Measurements from ENCODE around the gene SLC22A5.
"Not testable (repeated sequence)": the region's sequence is repeated elsewhere in the genome, so short reads cannot be mapped to it uniquely, and the experiment has no call there.

Gene SLC22A5

GRCh38 chr5:132428484-132429462 lies 59.3 kb downstream of the SLC22A5 start:
- DNase-seq (ENCODE audit: low read depth) = no peak

DNA sequence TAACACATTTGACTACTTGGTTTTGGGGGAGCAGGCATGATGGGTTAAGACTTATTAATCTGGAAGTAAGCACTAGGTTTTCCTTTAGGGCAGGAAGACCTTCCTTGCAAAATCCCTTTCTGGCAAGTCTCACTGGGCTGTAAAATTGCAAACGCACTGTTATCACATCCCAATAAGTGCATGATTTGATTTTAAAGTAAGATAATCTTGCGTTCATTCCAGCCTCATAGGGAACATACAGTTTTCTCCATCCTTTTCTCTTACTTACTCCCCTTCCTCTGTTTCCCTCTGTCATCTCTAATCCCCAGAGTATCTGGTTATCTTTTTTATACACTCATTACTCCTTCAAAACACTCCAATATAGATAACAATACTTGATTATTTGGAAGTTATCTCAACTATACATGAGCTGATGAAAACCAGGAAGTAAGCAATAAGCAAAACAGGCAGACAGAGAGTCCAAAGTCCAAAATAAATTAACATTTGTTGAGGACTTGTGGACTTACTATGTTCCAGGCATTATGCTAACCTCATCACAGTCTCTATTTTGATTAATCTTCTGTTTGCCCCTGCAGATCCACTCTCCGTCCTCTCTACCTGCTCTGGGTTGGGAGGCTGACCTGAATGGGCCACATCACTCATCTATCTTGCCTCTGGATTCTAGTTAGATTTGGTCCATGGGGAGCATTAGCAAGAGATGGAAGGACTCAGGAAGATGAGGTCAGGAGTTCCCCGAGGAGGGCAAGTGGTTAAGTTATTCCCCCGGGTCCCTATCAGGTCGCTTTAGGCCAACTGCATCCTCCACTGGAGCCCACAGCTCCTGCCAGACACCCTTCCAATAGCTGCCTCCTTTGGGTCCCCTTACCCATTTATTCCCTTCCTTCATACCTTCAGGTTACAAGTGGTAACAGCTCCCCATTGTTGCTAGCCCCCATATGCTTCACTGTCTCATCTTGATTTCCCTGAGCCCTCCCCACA lies 60.2 kb downstream of the SLC22A5 start:
- no peak for DNase-seq (ENCODE audit: low read depth)

DNA sequence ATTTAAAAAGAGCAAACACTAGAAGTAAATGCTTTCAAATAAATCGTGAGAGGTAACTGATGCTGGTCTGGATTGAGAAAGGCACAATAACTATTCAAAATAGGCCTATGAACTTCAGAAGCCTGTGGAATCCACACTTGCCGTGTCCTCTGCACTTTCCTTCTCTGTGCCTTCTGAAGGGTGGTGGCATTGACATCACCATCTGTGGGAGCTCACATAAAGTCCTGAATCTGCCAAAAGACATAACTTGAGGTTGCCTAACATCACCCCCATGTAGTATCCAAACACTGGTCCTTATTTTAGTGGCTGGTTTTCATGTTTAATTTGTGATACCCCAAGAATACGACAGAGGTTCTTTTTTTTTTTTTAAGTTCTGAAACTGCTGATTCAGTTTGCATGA lies 61.2 kb downstream of the SLC22A5 start:
- DNase-seq (ENCODE audit: low read depth) = no peak

DNA sequence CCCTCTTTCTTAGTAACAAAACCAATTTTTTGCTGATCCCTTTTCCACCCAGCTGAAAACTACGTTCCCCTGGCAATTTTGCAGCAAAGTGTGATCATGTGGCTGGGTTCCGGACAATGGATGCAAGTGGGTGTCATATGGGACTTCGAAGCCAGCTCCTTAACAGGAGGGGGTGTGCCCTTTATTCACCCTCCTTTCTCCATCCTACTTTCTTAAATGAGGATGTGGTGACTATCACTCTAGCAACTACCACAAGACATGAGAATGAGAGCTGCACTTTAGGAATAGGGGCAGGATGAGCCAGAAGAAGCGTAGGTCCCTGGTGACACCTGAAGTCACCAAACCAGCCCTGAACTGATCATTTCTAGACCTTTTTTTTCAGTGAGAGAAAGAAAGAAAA lies 62.1 kb downstream of the SLC22A5 start:
- DNase-seq (ENCODE audit: low read depth) = no peak

- DNase-seq (ENCODE audit: low read depth) = no peak
These were observed 63.6 kb downstream of the SLC22A5 start for GRCh38 chr5:132433141-132433540.

GRCh38 chr5:132434416-132435286 lies 65.1 kb downstream of the SLC22A5 start:
- no peak for DNase-seq (ENCODE audit: low read depth)

DNA sequence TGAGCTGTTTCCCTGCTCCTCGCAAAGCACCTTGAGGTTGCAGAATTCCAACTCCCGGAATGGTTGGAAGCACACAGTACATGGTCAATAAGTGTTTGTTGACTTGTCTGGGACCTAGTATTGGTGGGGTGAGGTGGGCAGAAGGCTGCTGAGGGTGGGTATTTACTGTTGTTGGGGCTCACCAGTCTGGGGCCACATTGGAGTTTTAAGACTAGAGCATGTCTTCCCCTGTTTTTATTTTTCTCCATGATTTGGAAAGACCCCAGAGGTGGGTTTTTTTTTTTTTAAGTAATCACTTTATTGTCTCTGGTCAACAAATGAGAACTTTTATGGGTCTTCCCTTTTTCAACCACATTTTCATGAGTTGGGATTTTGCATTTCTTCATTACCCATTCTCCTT lies 65.9 kb downstream of the SLC22A5 start:
- no peak for DNase-seq (ENCODE audit: low read depth)

DNA sequence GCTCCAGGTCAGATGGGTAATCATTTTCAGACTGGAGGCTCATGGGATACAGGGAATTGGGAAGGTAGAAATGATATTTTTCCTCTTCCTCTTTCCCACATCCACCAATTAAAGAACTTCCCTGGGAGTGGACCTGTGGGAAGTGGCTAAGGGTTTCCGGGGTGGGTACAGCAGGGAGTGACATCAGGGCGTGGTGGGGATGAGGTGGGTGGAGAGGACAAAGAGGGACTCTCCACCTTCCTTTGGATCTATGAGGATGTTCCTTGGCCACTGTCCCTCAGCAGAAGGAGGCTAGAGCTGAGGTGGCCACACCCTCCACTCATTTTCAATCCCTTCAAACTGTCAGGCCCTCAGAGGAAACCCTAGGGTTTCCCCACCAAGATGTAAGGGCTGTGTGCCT lies 66.4 kb downstream of the SLC22A5 start:
- no peak for DNase-seq (ENCODE audit: low read depth)

DNA sequence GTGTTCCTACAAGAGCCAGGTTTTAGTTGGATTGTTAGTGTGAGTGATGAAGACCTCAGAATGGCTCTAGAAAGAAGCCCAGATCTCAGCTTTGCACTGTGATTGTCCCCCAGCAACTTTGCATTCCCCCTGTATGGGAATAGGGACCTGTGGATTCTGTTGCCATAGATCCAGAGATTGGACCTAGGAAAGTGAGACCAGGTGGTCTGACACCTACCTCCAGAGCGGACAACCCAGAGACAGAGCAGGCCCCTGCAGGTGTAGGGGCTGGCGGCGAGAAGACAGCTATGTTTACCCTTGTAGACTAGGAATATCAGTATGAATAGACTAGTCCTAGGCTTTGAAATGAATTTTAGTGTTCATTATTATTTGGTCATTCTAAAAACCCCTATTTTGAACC lies 67.4 kb downstream of the SLC22A5 start:
- DNase-seq (ENCODE audit: low read depth) = no peak

GRCh38 chr5:132437604-132438266 lies 68.2 kb downstream of the SLC22A5 start:
- DNase-seq (ENCODE audit: low read depth) = no peak

DNA sequence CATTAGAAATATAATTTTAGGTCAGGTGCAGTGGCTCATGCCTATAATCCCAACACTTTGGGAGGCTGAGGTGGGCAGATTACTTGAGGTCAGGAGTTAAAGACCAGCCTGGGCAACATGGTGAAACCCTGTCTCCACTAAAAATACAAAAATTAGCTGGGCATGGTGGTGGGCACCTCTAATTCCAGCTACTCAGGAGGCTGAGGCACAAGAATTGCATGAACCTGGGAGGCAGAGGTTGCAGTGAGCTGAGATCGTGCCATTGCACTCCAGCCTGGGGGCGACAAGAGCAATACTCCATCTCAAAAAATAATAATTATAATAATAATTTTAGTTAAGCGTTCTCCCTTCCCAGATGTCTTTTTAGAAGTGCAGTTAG lies 68.7 kb downstream of the SLC22A5 start:
- not testable (repeated sequence) for DNase-seq (ENCODE audit: low read depth)

DNA sequence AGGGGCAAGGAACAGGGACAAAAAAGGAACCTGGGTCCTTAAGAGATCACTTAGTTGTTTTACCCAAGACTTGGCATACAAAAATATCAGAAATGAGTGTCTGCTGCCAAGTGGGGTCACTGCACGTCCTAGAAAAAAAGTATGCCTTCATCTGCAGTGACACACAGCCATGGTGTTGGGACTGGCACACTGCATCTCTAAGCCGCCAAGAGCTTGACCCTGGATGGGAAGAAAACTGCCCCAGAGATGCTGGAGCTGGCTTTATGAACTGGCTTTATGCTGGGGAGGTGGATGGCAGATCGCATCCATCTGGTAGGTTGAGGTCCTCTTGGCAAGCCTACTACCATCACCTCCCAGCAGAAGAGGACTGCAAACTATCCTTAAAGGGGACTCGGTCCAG lies 69.4 kb downstream of the SLC22A5 start:
- no peak for DNase-seq (ENCODE audit: low read depth)

GRCh38 chr5:132439521-132440089 lies 70.1 kb downstream of the SLC22A5 start:
- no peak for DNase-seq (ENCODE audit: low read depth)

GRCh38 chr5:132444061-132444460 lies 74.6 kb downstream of the SLC22A5 start:
- DNase-seq (ENCODE audit: low read depth) = no peak

Measured in CMK (cell line).